Activated naive CD4-positive, alpha-beta T cell treated with anti-CD3 and anti-CD28 coated beads, Interleukin-2, amount 50 U/mL, for 24 hours (primary cell): ENCODE results near the gene SND1.

ENCODE experiments used
- H3K27ac Mint-ChIP-seq: one replicate; pipeline ENCODE4 v1.8.0; 2021; ENCODE audit warnings: mild to moderate bottlenecking, mixed read lengths
- H3K27me3 Mint-ChIP-seq: one replicate; pipeline ENCODE4 v1.8.0; 2021; ENCODE audit warnings: mixed read lengths
- H3K36me3 Mint-ChIP-seq: one replicate; pipeline ENCODE4 v1.8.0; 2021; ENCODE audit warnings: mixed read lengths
- H3K4me1 Mint-ChIP-seq: one replicate; pipeline ENCODE4 v1.8.0; 2021; ENCODE audit warnings: mixed read lengths
- H3K4me3 Mint-ChIP-seq: one replicate; pipeline ENCODE4 v1.8.0; 2021; ENCODE audit warnings: mild to moderate bottlenecking, mixed read lengths
- H3K9me3 Mint-ChIP-seq: one replicate; pipeline ENCODE4 v1.8.0; 2021; ENCODE audit warnings: mixed read lengths

SND1 gene

GRCh38 chr7:127781081-127781480 is 129.1 kb downstream of the SND1 start:
- H3K4me1 Mint-ChIP-seq, result peaks cover 55% of the 10 kb centered on the region
- H3K27me3 Mint-ChIP-seq, result no peaks in the 10 kb centered on the region
- peaks cover 15% of the 10 kb centered on the region for H3K36me3 Mint-ChIP-seq
- H3K27ac Mint-ChIP-seq, result no peak overlapping the region
- H3K9me3 Mint-ChIP-seq, result no peaks in the 10 kb centered on the region
- H3K4me3 Mint-ChIP-seq, result no peak overlapping the region

DNA sequence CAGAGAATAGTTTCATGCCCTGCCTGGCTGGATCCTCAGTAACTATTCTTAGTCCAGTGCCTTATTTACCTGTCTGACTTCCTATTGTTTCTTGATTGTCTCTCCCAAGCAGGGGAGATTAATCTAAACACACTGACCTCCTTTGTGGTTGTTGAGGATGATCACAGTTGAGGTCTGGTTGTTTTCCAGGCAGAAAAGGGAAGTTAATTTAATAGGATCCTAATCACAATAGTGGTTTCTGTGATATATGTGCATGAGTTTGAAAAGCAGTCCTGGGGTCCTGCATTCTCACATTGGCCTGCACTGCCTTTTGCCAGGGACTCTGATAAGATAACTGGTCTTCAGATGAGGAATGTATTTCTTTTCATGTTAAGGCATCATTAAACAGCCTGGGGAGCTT is 130.1 kb downstream of the SND1 start:
- Mint-ChIP-seq H3K36me3 (peaks cover 19% of the 10 kb centered on the region), H3K4me1 (peaks cover 62% of the 10 kb centered on the region), H3K4me3 (no peak overlapping the region), H3K9me3 (no peaks in the 10 kb centered on the region), H3K27ac (no peak overlapping the region), H3K27me3 (no peaks in the 10 kb centered on the region)

DNA sequence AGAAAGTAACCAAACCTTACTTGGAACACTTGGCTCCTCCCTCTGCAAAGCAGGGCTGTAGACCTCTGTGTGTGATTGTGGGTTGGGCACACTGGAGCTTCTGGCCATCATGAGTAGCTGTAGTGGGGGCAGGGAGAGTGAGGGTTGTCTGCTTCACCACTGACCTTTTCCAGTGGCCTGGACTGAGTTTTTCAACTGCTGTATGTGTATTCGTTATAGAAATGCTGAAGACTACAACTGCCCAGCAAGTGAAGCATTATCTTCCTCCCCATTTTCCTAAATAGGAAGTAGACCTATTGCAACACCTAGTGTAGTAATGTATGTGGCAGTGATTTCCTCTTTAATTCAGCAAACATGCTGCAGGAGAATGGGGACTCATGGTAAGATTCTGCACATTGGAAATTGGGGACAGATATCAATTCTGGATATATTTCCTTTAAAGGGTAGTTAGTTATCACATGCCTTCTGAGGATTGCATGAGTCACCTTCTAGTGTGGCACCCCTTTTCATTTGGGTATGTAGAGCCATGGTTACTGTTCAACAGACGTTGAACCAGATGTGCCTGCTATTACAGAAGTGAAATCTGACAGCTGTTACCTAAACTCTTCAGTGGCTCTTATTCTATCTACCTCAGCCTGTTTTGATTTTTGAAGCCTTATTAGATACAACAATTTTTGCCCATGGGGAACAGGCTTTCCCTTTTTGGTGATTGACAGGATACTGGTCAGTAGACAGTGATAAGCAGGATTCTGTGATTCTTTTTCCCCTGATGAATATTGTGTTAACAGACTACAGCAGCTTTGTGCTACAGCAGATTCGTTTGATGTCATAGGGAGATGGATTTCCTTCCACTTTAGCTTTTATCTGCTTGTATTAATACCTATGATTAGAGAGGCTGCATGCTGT is 130.9 kb downstream of the SND1 start:
- Mint-ChIP-seq H3K4me1 (peaks cover 64% of the 10 kb centered on the region), H3K36me3 (peaks cover 20% of the 10 kb centered on the region), H3K4me3 (no peak overlapping the region), H3K9me3 (no peaks in the 10 kb centered on the region), H3K27ac (no peak overlapping the region), H3K27me3 (no peaks in the 10 kb centered on the region)

DNA sequence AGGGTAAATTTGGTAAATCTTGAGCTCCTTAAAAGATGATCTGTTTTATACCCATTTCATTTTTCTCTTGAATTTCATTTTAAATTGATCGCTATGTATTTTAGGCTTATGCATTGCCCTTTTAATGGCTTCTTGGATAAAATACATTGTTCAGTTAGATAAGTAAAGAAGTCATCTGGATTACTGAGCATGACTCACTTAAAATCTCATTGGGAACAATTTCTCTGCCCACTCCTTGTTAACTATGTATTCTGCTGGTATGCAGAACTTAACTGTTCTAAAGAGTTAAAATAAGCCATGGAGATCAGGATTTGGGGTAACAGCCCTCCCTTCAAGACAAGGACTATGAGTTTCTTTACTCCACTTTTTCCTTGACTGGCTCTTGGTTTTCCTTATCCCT is 134.2 kb downstream of the SND1 start:
- Mint-ChIP-seq H3K27ac (no peak overlapping the region), H3K4me1 (peaks cover 70% of the 10 kb centered on the region)

DNA sequence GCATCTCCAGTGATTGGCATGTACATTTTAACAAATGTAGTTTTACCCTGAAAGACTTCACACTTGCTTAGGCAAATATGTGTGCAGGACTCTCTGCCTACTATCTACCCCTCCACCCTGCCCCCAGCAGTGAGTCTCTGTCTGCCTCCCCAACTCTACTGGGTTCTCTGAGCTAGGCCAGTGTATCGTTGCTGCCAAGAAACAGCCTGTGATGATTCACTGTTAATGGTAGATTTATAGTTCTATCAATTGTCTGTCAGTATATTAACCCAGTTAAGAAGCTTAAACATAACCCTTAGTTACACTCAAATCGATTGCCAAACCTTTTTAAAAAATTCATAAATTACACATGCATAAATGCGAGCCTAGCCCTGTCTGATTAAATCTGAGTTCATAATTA is 137.0 kb downstream of the SND1 start:
- H3K36me3 Mint-ChIP-seq, result peaks cover 25% of the 10 kb centered on the region
- no peaks in the 10 kb centered on the region for H3K9me3 Mint-ChIP-seq
- H3K4me3 Mint-ChIP-seq, result no peak overlapping the region
- H3K27me3 Mint-ChIP-seq, result no peaks in the 10 kb centered on the region
- peaks cover 82% of the 10 kb centered on the region for H3K4me1 Mint-ChIP-seq
- H3K27ac Mint-ChIP-seq, result no peak overlapping the region

More for the DNA sequence above, 134.2 kb downstream of the SND1 start:
- no peaks in the 10 kb centered on the region for H3K27me3 Mint-ChIP-seq
- no peak overlapping the region for H3K4me3 Mint-ChIP-seq
- H3K9me3 Mint-ChIP-seq, result no peaks in the 10 kb centered on the region
- peaks cover 26% of the 10 kb centered on the region for H3K36me3 Mint-ChIP-seq

GRCh38 chr7:127791446-127792189 is 139.6 kb downstream of the SND1 start:
- H3K4me3 Mint-ChIP-seq, result no peak overlapping the region
- peaks cover 16% of the 10 kb centered on the region for H3K36me3 Mint-ChIP-seq
- peaks cover 74% of the 10 kb centered on the region for H3K4me1 Mint-ChIP-seq
- no peaks in the 10 kb centered on the region for H3K27me3 Mint-ChIP-seq
- no peak overlapping the region for H3K27ac Mint-ChIP-seq
- no peaks in the 10 kb centered on the region for H3K9me3 Mint-ChIP-seq

DNA sequence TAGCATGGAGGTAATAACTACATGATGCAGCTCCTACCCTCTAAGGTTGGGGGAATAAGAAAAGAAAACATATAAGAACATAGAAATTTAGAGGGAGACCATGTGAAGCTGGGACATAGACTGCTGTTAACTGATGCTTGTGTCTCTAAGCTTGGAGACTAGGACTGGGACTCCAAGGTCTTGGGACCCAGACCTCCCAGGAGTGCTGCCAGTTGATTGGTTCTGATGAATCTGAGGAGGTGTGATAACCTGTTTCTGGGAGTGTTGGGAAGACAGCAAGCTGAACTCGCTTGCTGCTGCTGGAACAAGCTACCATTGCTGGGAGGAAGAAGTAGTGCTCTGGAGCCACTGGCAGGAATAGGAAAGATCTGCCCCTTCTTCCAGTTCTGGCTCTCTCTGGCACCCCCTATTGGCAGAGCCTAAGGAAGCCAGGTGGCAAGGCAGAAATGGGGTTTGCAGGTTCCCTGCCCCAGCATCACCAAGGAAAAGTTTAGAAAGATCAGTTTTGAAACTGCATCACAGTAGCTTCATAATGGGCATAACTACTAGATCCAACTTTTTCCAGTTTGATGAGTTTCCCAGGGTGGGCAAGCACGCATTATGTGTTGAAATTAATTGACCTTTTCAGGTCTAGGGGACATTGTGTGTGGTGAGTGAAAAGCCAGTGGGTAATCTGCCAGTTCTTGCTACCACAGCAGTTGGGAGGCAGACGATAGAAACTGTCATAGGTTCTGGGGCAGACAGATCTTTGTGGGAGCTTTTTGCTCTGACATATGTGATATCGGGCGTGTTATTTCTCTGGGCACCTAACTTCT is 140.7 kb downstream of the SND1 start:
- H3K9me3 Mint-ChIP-seq, result no peaks in the 10 kb centered on the region
- no peaks in the 10 kb centered on the region for H3K27me3 Mint-ChIP-seq
- H3K27ac Mint-ChIP-seq, result no peak overlapping the region
- H3K4me3 Mint-ChIP-seq, result no peak overlapping the region
- peaks cover 65% of the 10 kb centered on the region for H3K4me1 Mint-ChIP-seq
- H3K36me3 Mint-ChIP-seq, result peaks cover 12% of the 10 kb centered on the region

DNA sequence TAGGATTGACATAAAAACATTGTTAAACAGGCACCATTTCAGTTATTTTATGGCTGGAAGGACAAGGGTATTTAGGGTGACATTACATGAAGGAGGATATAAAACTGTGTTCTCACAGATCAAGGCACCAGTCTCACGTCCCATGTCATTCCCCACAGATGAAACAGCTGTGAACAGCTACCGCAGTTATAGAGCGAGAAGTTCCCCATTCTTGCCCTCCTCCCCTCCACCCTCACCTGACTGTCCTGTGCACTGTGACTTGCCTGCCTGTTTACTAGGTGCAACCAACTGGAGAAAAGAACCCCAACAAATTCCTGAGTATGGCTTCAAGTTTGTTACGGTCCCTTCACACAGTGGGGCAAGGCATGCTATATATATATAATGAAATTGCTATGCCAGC is 141.6 kb downstream of the SND1 start:
- no peak overlapping the region for H3K4me3 Mint-ChIP-seq
- H3K27ac Mint-ChIP-seq, result no peak overlapping the region
- peaks cover 15% of the 10 kb centered on the region for H3K36me3 Mint-ChIP-seq
- H3K27me3 Mint-ChIP-seq, result no peaks in the 10 kb centered on the region
- peaks cover 65% of the 10 kb centered on the region for H3K4me1 Mint-ChIP-seq
- H3K9me3 Mint-ChIP-seq, result no peaks in the 10 kb centered on the region

DNA sequence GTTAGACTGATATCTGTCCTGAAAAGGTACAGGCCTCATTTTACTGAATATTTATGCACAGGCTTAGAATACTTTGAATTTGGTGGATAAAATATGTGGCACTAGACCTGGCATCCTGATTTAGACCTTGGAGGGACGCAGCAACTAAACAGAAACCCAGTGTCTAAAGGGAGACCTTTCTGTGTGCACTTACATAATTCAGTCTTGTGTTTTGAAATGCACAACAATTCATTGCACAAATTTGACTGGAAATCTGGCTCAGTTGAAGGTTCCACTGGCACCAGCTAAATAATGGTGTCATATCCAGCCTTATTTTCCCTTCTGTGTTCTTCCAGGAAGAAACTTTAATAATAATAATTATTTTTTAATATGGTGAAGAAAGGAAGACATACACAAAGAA is 142.1 kb downstream of the SND1 start:
- H3K4me3 Mint-ChIP-seq, result no peak overlapping the region
- no peak overlapping the region for H3K27ac Mint-ChIP-seq
- H3K36me3 Mint-ChIP-seq, result peaks cover 15% of the 10 kb centered on the region
- H3K4me1 Mint-ChIP-seq, result peaks cover 63% of the 10 kb centered on the region
- H3K27me3 Mint-ChIP-seq, result no peaks in the 10 kb centered on the region
- H3K9me3 Mint-ChIP-seq, result no peaks in the 10 kb centered on the region

- Mint-ChIP-seq H3K27ac (no peak overlapping the region), H3K27me3 (no peaks in the 10 kb centered on the region), H3K9me3 (no peaks in the 10 kb centered on the region), H3K4me3 (no peak overlapping the region), H3K4me1 (peaks cover 60% of the 10 kb centered on the region), H3K36me3 (peaks cover 15% of the 10 kb centered on the region)
Observed at GRCh38 chr7:127794551-127794950, 142.6 kb downstream of the SND1 start.

GRCh38 chr7:127798023-127798422 is 146.0 kb downstream of the SND1 start:
- H3K9me3 Mint-ChIP-seq, result no peaks in the 10 kb centered on the region
- peaks cover 29% of the 10 kb centered on the region for H3K4me1 Mint-ChIP-seq
- H3K4me3 Mint-ChIP-seq, result no peak overlapping the region
- H3K27me3 Mint-ChIP-seq, result no peaks in the 10 kb centered on the region
- peaks cover 3% of the 10 kb centered on the region for H3K36me3 Mint-ChIP-seq
- no peak overlapping the region for H3K27ac Mint-ChIP-seq

- Mint-ChIP-seq H3K27me3 (no peaks in the 10 kb centered on the region), H3K27ac (no peak overlapping the region), H3K4me1 (peaks cover 24% of the 10 kb centered on the region), H3K36me3 (peaks cover 3% of the 10 kb centered on the region), H3K9me3 (no peaks in the 10 kb centered on the region), H3K4me3 (no peak overlapping the region)
Observed at GRCh38 chr7:127798769-127799372, 146.9 kb downstream of the SND1 start.

DNA sequence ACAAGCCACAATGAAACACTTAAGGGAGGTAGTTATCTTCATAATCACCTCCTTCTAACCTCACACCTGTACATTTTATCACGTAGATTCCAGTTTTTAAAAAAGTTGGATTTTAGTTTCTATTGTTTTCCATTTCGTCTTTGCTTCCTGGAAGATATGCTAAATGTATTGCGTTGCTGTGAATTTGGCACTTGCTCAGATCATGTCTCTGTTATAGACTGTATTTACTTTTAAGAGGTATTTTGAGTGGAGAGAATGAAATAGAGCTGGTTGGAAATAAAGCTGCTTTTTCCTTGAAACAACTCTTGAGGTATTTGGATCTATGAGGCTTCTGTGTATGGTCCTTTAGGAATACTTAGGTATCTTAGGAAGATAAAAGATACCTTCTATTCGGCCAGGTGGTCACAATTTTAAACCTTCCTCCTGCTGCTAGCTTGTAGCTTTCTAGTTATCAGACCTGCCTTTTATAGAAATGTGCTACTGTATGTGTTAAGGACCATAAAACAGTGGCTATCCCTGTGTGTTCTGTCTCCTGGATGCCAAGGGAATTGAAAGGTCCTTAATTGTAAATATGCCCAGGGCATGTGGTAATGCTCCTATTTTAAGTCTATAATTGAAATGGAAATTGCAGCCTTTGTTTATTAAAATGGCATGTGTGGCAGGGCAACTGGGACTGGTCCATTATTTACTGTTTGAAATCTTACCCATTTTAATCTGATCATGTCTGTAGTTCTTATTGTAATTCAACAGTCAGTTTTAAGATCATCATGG is 147.7 kb downstream of the SND1 start:
- Mint-ChIP-seq H3K4me3 (no peak overlapping the region), H3K36me3 (peaks cover 3% of the 10 kb centered on the region), H3K9me3 (no peaks in the 10 kb centered on the region), H3K4me1 (peaks cover 21% of the 10 kb centered on the region), H3K27ac (no peak overlapping the region), H3K27me3 (no peaks in the 10 kb centered on the region)

DNA sequence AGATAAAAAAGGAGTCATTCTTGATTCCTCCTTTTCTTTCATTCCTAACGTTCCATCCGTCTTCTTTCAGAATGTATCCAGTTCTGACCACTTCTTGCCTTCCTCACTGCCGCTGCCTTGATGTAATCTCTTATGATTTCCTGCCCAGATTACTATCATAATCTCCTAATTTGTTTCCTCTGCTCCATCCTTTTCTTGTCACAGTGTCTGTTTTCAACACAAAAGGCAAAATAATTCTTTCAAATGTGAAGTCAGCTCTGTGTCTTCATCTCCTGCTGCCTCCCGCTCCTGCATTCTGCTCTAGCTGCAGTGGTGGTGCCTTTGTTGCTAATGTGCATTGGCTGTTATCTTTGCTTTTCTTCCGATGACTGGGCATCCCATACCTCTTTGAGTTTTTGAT is 150.9 kb downstream of the SND1 start:
- Mint-ChIP-seq H3K27me3 (no peaks in the 10 kb centered on the region), H3K4me3 (no peak overlapping the region), H3K36me3 (peaks cover 10% of the 10 kb centered on the region), H3K9me3 (no peaks in the 10 kb centered on the region), H3K27ac (no peak overlapping the region), H3K4me1 (peaks cover 10% of the 10 kb centered on the region)

DNA sequence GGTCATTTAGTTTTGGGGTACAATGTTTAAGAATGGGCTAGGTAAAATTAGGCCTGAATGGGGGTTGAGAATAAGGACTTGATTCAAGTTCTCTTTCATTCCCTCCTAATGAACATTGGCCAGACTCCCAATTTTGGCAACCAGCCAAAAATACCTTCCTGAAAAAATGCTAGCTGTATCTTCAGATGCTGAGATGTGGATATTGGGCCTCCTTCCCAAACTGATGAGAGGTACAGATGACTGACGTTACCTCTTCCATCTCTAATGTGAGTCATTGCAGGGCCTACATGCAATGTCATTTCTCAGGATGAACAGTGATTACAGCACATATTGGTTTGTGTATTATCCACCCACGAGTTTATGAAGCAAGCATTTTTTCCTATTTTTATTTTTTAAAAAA is 151.6 kb downstream of the SND1 start:
- Mint-ChIP-seq H3K36me3 (peaks cover 9% of the 10 kb centered on the region), H3K27ac (no peak overlapping the region)

More for the DNA sequence above, 151.6 kb downstream of the SND1 start:
- Mint-ChIP-seq H3K27me3 (no peaks in the 10 kb centered on the region), H3K4me1 (peaks cover 2% of the 10 kb centered on the region), H3K9me3 (no peaks in the 10 kb centered on the region), H3K4me3 (no peak overlapping the region)
